Endothelial cell of hepatic sinusoid (primary cell): ENCODE measurements around the gene TMIGD3.
"Not testable (repeated sequence)": the region's sequence is repeated elsewhere in the genome, so short reads cannot be mapped to it uniquely, and the experiment has no call there.

Experiments
- in situ Hi-C: cut with HindIII; loops from 2 replicates; pipeline ENCODE4 v1.10.0; 2017; ENCODE audit warnings: low sequenced_read_pairs

Gene TMIGD3

DNA sequence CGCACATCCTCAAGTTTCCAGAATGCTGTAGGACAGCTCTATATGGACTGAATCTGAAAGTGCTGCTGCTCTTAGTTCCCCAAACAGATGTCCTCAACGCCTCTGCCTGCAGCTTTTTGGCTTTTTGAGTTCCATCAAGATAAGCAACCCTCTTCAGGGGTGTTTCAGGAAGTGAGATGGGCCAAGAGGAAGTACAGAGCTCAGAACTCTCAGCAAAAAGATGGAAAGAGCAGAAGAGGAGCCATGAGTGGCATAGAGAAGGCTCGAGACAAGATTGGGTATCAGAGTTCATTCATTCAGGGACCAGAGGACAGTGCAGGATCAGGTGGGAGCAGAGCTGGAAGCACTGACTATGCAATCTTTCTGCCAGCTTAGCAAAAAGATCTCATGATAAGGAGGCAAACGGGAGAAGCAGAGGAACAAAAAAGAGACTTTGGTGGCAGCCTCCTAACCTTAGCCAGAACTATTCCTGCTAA is at the start of gene TMIGD3, which contains the start of gene ADORA3:
TSS of gene TMIGD3 (minus strand) at position 49 of the 476 bp plus-strand sequence. CDS start 279 bp downstream, outside the sequence.
TSS of gene ADORA3 (minus strand) at position 49 of the 476 bp plus-strand sequence. CDS start 279 bp downstream, outside the sequence.
- in situ Hi-C loops = no loop called here

DNA sequence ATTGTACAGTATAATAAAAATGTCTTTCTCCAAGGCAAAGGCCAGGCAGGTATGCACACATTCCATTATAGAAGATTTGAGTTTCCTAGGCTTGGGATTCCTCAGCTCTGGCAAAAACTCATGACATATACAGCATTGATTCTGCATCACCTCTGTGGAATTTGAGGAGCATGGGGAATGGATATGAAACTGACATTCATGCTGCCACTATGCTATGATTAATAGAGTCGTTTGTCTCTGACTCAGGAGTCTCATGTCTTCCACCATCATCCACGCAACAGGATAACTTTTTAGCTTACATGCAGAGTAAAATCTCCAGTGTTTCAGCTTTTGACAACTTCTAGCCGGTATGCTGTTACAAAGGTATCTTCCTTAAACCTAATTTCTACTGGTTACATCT is 49.8 kb upstream of the TMIGD3 start:
- in situ Hi-C loops = no loop called here

DNA sequence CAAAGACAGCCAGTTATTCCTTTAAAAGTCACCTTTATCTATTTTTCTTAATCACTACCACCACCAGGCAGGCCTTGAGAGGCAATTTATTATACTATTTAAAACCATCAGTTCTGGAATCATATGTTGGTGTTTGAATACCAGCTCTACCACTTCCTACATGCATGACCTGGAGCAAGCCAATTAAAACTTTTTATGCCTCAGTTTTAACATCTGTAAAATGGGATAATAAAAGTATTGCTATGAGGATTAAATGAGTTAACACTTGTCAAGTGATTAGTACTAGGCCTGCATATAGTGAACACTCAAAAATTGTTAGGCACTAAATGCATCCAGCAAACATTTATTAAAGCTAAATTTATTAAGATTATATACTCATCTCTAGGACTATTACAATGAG is 49.2 kb upstream of the TMIGD3 start:
- in situ Hi-C loops = no loop called here

DNA sequence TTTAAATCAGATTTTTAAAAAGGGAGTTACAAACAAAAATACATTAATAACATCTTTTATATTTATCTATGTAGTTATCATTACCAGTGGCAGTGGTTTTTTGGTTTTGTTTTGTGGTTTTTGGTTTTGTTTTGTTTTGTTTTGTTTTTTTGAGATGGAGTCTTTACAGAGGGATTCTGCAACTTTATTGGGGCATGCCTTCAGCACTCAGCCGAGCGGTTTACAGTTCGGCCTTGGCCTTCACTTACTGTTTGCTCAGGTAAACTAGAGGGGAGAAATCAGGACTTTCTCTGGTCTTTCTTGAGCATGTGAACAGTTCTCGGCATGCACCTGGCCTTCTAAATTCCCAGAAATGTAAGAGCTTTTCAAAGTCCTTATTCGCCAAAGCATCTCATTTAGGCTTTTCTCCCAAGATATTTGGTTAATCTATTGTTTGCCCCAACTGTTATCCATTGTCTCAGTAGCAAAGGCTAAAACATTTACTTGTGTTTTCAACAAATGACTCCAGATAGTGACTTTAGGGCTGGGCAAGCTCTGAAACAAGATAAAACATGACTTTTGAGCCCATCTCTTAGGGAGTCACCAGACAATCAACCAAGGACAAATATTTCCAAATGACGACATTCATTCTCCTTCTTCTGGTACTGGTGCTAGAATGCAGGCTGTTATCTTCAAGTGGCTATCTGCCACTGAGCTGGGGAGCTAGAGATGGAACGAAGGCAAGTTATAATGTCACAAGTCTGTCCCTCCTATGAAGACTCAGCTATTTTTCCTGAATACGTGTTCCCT is 48.4 kb upstream of the TMIGD3 start:
- in situ Hi-C loops = no loop called here

DNA sequence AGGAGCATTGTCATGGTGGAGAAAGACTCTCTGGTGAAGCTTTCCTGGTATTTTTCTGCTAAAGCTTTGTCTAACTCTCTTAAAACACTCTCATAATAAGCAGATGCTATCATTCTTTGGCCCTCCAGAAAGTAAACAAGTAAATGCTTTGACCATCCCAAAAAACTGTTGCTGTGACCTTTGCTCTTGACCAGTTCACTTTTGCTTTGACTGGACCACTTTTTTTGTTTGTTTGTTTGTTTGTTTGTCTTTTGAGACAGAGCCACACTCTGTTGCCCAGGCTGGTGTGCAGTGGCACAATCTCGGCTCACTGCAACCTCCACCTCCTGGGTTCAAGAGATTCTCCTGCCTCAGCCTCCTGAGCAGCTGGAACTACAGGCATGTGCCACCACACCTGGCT is 44.4 kb upstream of the TMIGD3 start:
- in situ Hi-C loops = not testable (repeated sequence)

DNA sequence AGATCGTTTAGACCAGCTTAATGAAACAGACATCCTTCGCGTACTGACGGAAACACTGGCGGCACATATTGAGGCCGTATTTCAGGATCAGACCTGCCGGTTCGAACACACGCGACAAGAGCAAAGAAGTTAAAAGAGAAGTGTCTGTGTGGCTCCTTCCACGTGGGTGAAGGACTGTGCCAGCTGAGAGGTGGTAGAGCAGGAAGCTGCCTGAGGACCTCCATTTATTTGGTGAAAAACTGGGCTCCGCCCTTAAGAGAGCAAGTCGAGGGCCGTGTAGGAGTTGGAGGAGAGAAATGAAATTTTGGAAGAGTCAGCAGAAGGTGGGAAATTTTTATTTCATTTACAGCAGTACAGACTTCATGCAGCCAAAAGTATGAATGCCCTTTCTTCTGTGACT is 38.8 kb upstream of the TMIGD3 start:
- in situ Hi-C loops = no loop called here

DNA sequence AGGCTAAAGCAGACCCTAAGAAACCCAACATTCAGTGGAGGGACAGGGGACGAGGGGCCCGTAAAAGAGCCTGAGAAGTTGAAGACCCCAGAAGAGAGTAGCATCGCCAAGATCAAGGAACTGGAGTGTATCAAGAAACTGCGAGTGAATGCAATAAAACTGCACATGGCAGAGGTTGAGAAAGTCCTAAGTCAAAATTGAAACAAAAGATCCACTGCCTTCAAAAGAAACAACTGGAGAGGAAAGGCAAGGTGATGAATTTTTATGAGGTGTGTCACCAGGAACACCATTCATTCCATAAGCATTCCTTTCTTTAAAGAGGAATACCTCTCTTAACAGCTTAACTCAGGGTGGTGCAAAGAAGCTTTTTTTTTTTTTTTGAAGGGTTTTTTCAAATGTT is 38.3 kb upstream of the TMIGD3 start:
- in situ Hi-C loops = no loop called here

DNA sequence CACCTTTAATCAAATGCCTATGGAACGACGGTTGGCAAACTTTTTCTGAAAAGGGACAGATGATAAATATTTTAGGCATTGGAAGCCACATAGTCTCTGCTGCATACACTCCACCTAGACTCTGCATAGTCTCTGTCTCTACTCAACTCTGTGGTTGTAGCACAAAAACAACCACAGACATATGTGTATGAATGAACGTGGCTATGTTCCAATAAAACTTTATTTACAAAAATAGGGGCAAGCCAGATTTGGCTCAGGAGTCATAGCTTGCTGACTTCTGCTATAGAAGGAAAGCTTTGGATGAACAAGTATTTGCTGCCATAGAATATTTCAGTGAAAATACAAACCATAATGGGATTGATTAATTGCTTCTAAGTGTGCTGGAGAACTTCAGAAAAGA is 37.5 kb upstream of the TMIGD3 start:
- in situ Hi-C loops = no loop called here

DNA sequence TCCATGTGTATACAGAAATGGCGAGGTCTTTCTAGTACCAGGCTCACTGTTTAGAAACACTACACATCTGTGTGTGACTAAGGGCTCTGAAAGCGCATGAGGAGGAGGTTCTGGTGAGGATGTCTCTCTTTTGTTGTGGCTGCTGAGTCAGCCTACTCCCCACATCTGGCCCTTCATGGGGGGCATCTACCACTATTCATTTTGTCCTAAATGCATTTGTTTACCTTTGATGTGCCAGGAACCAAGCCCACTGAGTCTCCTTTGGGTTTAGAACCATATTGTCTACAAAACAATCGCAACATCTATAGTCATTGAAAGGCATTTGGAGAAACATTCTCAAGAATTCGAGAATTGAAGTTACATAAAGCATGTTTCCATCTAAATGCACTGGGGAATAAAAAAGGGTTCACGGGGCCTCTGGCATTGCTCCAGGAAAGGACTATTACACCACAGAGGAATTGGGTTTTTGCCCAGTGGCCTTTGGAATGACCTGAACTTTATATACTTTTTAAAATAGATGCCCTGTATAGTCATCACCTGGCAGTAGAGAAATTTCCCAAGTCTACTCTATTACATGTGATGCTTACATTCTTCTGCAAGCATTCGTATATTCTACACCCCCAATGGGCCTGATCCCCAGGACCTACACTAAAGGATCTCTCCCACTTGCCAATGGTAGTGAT is 35.1 kb upstream of the TMIGD3 start:
- in situ Hi-C loops = no loop called here

DNA sequence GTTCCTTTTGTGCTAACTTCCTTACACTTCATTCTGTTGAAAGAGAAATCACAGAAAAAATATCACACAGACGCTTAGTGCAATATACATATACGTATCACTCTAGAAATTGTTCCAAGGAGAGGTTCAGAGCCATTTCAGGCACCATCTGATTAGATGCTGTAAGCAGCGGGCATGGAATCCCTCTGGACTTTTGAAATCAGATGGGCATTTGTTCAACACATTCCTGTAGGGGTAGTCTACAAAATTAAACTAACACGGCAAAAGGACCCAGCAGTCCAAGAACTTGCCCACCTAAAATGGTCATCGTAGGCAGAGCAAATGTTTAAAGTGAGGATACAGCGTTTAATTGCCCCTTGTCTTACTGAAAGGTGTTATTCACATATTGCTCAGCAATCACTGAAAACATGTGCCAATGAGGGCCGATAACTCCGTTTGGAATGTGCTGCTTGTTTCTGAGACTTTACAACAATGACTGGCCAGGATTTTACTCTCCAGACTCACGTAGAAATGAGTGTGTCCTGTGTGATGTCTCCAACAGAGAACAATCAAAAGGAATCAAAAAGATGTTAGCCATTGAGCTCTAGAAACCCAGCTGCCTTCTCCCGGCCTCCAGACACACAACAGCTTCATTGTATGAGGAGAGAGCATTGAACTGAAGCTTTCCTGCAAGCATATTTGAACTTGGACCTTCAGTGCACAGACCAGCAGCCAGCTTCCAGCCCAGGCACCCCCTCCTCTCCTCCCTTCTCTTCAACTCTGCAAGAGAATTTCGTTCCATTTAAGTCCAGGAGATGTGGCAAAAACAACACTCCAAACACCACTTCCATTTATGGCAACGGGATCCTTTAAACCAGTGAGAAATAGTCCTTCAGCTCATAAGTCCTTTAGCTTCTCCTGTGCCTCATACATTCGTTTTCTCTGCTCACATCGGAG is 32.1 kb upstream of the TMIGD3 start:
- in situ Hi-C loops = no loop called here

DNA sequence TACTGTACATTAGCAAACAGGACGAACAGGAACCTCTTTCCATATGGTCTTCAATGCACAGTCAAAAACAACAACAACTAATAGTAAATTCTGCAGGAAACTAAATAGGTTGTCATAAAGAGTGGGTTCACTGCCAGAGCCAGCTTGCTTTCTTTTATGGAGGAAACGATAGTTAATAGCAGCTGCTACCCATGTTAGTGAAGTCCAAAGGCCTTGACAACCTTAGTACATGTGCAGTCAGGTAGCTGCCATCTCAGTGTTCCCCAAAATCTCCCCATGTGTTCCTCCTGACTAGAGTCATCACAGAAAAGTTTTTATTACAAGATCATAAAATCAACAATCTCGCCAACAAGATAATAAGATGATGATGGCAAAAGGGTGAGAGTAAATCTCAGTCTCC is 16.6 kb upstream of the TMIGD3 start:
- in situ Hi-C loops = no loop called here

DNA sequence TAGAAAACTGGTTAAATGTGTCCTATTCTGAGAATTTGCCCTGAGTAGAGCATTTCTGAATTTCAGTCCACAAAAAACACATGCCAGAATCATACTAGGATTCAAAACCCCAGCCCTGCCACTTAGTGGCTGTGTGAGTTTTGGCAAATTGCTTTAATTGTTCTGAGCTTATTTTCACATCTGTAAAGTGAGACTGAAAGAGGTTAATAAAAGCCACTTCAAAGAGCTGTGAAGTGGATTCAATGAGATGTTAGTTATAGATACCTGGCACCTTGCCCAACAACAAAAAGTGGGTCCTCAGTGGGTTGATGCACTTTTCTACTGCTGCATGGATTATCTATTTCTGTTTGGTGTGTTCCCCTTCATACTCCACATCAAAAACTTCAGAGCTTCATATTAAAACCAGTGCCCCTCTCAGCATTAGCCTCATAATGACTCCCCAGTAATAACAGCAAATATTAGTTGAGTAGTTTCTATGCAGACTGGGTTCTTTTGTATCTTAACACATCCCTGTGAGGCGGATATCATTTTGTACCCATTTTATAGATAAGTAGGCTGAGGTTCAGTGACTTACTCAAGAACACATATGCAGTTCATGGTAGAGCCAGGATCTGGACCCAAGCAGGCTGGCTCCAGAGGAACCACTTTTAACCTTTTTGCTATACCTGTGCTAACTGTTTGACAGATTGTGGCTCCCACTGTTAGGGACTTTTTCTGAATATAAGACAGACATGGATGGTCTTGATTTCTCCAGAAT is 14.2 kb upstream of the TMIGD3 start:
- in situ Hi-C loops = no loop called here

DNA sequence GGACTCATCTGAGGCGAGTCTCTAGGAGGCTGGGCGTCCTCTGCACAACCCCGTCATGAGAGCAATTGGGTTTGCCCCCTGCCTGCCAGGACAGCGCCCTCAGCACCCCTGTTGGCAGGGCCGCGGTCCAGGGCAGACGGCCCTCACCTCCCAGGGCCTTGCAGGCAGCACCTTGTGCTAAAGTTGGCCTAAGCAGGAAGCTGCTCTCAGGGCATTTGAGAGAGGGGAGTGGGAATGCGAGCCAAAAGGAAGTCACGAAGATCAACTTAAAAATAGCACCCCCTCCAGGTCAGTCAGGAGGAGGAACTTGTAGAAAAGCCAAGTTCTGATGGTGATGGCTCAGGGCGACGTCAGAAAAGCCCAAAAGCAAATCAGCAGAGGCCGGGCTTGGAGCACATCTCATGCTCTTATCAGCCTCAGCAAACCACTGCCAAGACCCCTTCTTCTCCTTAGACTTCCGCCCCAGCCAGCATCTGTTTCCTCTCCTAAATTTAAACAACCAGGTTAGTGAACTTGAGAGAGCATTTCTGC is 12.6 kb upstream of the TMIGD3 start:
- in situ Hi-C loops = no loop called here

DNA sequence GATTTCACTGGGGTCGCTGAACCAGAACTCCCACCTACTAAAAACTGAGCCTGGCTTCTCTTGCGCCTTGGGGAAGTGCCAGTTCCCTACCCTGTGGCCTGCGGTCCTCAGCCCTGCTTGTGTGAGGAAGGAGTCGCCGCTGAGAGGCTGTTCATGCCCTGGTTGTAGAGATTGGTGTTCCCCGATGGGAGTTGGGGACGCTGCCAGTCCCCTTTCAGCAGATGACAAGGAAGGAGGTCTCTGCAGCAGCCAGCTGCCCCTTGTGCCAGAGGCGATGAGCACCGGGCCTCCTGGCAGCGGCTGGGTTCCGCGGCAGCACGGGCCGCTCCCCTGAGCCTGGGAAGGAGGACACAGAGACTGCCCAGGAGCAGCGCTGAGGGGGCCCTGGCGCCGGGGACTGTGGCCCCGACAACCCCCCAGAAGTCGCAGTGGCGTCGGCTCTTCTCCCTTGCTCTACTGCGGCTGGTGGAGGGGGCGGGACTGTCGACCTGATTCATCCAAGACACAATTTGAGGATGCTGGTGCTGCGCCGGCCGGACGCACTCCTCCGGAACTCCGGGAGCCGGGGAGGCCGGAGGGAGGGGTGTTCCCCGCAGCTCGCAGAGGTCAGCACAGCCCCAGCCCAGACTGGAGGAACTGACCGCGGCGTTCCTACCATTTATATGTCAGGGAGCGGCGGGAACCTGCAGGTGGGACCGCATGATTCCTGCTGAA is 12.0 kb upstream of the TMIGD3 start:
- in situ Hi-C loops = no loop called here

DNA sequence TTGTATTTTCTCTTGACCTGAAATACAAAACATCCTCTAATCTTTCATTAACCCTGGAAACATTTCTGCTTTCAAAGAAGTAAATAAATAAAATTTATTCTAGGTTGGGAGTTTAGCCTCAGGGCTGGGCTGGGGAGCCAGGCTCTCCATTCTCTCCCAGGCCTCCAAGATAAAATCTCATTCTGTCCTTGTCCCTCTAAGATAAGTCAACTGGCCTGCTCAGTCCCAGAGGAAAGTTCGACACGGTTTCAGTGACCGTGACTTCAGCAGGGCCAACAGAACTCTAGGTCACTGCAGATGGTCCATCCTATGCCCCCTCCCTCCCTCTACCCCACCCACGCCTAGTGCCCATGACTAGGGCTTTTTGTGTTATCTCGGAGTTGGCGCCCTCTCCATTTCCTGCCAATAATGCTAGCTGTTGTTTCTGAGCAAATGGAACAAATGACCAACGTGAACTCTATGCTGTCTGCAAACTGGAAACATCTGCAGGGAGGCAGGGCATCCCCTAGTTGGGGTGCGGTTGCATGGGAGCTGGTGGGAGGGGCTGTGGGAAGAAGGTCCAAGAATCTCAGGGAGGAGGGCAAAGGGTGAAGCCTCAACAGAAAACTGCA is 10.1 kb upstream of the TMIGD3 start:
- in situ Hi-C loops = no loop called here

DNA sequence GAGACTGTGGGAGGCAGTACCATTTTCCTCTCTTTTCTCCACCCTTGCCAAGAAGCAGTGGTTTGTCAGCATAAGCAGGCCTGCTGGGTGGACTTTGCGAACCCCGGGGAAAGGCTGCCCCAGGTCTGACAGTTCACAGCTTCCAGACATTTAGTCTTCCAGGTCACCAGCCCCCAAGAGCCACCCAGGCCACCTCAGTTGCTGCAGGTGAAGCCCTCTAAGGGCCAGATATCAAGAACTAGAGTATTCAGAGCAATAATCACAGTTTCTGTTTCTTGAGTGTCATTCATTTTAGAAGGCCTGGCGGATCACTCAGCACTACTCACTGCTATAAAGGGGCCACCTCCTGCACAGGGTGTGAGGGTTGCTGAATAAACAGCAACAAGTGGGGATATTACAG is 9.5 kb upstream of the TMIGD3 start:
- in situ Hi-C loops = no loop called here

DNA sequence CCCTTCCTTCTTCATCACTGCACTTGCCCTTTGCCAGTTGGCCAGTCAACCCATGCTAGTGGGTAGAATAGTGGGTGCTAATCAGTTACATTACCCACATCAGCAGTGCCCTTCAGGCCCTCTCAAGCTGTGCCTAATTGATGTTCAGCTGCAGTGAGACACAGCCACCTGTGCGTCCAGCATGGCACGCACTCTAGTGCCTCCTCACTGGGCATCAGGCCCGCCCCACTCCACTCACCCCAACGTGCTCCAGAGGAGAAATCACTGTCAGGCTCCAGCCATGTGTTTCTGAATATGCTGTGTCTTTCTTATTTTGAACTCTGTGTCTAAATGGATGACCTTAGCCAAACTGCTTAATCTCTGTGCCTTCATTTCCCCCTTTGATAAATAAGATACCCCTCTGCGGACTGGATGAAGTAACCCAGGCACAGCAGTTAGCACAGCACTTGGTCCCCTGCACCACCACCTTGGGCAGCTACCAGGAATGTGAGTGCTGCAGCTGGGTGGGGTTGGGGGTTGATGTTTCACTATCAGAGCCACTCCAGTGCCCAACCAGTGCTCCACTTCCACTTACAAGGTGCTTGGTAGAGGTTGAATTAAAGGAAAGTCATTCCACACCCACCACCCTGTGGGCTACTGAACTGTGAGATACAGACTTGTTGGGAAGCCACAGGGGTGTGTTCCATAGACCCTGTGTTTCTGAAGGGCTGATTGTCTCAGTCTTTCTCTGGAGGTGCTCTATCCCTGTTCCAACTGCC is 8.9 kb upstream of the TMIGD3 start:
- in situ Hi-C loops = no loop called here

DNA sequence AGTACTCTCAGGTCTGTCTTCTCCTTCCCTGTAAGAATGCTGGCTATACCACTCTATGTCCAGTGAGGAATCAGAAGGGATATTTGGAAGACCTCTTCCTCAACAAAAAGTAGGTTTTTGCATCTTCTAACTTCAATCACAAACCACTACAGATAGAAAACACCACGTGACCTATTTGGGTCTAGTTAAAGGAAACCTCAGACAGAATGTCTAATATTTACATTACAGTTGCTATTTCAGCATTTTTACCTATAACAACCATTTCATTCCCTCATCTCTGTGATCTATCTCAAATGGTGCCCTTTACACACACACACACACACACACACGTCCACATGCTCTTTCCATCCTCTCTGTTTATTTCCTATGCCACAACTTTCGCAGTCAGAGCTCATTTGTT is 7.9 kb upstream of the TMIGD3 start:
- in situ Hi-C loops = no loop called here
